GM18909 (cell line): ENCODE results near the gene HSD17B4.

ENCODE experiments used
- ATAC-seq: cut with Tn5 transposase; IDR thresholded peaks from one replicate; pipeline ENCODE4 v1.9.1; 2021; ENCODE audit warnings: mild to moderate bottlenecking; ENCODE audit not compliant: unreplicated experiment, poor library complexity

HSD17B4 gene

DNA sequence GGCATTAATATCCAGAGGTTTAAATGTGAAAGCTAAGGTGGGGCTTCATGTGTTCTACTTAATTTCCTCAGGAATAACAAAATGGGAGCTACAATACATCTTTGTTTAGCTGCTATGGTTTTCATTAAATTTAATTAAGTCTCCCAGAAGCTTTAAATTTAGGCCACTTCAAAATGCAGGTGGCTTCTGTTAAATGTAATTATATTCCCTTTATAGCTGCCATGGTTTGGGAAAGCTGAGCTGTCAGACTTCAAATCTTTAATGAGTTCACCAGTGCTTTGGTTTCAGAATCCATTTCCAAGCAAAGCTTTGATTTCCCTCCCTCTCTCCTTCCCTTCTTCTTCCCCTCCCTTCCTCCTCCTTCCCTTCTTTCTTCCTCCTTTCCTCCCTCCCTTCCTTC lies 118.6 kb downstream of the HSD17B4 start:
- no peak for ATAC-seq

DNA sequence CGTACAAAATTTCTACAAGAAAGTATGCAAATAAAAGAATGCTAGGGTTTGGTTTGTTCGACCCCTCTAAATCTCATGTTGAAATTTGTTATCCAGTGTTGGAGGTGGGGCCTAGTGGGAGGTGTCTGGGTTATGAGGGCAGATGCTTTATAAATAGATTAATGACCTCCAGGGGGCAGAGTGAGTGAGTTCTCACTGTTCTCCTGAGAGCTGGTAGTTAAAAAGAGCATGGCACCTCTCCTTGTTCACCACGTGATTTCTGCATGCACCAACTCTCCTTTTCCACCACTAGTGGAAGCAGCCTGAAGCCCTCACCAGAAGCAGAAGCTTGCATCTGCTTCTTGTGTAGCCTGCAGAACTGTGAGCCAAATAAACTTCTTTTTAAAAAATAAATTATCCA lies 126.6 kb downstream of the HSD17B4 start:
- ATAC-seq, result peak; percentile 54

DNA sequence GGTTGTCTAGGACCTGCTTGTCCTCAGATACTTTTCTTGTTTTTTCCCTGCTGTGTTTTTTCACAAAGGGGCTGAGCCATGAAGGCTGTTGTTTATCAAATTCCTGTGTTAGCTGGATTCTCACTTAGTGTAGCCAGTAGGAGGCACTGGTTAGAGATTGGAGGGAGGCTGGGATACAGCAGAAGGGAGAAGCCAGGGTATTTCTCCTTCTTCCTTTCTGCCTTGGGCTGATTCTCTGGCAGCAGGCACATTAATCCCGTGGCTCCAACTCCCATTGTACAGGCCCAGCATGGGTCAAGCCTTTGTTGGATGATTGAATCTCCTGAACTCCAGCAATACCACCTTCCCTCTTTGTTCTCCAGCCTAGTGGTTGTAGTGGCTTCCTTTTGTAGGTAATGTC lies 130.7 kb downstream of the HSD17B4 start:
- ATAC-seq, result no peak

DNA sequence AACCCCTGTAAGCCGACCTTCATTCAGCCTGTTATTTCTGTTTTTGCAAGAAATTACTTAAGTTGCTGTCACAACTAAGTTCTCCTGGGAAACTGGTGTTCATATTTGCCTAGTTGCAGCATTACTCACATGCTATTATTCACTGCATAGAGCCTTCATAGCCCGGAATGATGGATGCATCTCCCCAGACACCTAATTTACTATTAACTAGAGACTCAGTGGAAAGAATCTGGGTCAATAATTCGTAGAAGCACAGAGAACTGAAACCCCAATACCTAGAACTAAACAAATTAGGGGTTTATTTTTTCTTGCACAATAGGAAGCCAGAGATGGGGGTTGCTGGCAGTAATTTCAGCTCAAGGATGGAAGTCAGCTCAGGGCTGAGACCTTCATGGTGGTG lies 131.4 kb downstream of the HSD17B4 start:
- peak; percentile 94 for ATAC-seq
